NCI-H69 (cell line): ENCODE results near the gene SLC6A3.
"Not testable (repeated sequence)": the region's sequence is repeated elsewhere in the genome, so short reads cannot be mapped to it uniquely, and the experiment has no call there.

Experiments
- DNase-seq: peaks from one replicate; lab custom pipeline; 2025; lab: John Stamatoyannopoulos, UW

SLC6A3 gene

DNA sequence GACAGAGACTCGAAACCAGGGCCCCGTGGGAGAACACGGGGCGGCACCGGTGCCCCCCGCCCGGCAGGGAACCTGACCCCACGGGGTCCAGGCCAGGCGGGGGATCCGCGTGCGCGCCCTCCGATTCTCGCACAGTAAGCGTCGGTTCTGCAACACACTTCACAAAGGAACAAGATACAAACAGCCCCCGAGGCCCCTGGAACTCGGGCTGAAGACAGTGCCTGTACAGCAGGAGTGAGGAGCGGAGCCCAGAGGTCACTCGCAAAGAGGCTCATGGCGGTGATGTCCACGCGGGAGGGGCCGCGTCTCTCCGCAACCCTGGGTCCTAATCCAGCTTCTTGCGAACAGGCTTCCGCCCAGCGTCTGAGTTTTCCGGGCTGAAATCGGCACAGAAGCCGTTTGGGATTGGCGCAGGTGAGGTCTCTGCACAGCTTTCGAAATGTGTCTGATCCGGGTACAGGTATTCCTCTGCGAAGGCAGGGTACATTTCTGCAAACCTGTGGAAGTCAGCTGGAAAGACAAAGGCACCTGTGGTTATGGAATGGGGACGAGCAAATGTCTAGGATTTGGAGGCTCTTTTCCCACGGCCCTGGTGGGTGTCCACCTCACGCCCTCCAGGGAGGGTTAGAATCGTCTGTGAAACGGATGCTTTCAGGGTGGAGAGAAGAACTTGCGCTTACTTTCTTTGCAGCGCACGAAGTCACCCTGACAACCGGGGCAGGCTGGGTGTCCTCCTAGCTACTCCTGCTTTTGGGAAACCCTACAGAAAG is 18.3 kb upstream of the SLC6A3 start:
- no peak for DNase-seq

DNA sequence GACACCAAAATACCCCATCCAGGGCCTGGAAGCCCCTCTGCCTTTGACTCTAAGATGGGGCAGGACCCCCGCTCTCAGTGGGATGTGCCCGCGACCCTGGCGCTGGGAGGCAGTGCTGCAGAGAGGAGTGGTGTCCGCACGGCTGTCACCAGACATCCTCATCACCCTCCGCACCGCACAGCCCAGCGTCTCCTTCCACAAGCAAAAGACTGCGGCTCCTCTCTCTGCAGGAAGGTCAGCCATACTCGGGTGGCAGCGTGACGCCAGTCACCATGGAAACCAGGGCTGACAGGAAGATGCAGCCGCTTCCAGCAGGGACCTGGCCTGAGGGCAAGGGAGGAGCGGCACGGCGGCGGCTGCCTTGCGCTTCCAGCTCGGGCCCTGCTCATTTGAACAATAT is 17.1 kb upstream of the SLC6A3 start:
- DNase-seq, result peak; percentile 45

DNA sequence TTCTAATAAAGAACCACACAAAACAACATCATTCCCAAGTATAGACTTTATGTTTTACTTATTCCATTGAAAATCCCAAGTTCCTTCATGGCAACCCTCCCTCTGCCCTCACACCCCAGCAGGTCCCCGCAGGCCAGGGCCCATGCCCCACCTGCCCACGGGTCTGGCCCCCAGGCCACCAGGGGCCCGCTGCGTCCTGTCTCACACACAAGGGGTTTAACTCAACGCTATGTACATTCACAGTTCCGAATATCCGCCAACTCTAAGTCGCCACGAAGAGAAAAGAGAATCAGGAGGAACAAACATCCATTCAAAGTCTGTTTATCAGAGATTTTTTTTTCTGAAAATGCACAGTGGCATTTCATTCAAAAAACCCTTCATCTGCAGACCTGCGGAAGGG is 16.2 kb upstream of the SLC6A3 start:
- DNase-seq, result no peak

DNA sequence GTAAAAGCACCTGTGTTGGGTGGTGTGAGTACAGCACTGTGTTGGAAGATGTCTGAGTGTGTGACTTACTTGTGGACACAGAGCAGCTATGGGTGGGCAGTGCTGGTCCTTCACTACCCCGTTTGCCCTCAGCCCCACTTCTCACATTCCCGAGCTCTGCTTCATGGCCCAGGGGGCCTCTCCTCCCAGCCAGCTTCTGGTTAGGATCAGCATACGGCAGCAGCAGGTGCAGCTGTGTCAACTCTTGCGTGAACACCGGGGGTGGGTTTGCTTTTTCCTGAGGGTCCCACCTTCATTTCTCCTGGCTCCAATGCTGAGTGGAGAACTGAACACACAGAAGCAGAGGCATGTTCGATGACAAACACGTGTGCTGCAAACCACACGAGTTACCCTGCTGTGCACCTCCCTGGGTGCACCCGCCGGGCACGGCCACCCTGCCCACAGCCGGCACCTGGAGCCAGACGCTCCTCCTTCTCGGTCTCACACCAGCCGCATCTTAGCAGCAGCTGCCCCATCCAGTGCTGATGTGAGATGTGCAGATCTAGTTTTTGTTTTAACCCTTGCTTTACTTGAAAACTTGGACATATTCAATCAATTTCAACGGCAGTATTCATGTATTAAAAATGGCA is 14.9 kb upstream of the SLC6A3 start:
- DNase-seq, result peak; percentile 27

DNA sequence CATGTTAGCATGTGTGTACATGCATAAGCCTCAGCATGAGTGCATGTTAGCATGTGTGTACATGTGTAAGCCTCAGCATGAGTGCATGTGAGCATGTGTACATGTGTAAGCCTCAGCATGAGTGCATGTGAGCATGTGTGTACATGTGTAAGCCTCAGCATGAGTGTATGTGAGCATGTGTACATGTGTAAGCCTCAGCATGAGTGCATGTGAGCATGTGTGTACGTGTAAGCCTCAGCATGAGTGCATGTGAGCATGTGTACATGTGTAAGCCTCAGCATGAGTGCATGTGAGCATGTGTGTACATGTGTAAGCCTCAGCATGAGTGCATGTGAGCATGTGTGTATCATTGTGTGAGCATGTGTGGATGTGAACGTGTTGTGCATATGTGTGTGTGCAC is 14.2 kb upstream of the SLC6A3 start:
- DNase-seq, result not testable (repeated sequence)

- not testable (repeated sequence) for DNase-seq
Observed at GRCh38 chr5:1456110-1456881, 11.1 kb upstream of the SLC6A3 start.

DNA sequence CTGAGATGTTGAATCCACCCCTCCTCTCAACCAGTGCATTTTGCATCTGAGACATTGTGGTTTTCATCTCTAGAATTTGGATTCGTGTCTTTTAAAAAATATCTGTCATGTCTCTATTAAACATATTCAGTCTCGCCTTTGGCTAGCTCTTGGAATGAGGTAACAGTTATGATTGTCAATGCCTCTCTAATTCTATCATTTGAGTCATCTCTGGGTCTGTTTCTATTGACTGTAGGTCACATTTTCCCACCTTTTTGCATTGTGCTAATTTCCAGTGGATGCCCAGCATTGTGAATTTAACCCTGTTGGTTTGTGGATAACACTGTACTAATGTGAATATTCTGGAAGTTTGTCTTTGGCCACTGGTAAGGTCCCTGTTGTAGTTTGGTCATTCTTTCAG is 8.4 kb upstream of the SLC6A3 start:
- no peak for DNase-seq

GRCh38 chr5:1449081-1449630 is 3.9 kb upstream of the SLC6A3 start:
- no peak for DNase-seq

- no peak for DNase-seq
Observed at GRCh38 chr5:1448511-1449011, 3.3 kb upstream of the SLC6A3 start.

DNA sequence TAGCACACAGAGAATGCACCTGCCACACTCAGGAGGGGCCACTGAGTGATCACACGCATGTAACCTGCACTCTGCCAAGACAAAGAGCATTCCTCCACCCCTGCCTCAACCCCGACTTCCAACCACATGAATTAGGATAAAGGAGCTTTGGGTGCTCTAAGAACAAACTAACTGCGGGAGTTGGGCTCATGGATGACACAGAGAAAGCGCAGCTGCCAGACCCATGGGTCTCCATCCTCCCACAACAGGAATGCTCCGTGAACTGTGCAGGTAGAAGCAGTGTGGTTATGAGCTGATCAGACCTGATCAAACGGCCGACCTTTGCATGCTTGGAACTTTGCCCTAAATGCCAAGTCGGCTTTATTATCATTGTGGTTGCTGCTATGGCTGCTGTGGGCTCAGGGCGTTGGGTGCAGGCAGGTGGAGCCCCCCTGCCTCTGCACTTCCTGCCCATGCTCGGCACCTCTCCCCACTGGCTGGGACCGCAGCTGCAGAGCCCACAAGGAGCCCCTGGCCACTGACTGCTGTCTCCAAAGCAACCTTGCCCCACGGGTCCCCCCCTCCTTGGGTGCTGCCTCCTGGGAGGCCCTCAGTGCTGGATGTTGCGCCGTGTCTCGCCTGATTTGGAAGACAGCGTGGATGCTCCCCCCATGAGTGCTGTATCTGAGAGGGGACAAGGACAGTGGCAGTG is 2.6 kb upstream of the SLC6A3 start:
- no peak for DNase-seq

- no peak for DNase-seq
Observed at GRCh38 chr5:1446602-1447343, 1.5 kb upstream of the SLC6A3 start.

DNA sequence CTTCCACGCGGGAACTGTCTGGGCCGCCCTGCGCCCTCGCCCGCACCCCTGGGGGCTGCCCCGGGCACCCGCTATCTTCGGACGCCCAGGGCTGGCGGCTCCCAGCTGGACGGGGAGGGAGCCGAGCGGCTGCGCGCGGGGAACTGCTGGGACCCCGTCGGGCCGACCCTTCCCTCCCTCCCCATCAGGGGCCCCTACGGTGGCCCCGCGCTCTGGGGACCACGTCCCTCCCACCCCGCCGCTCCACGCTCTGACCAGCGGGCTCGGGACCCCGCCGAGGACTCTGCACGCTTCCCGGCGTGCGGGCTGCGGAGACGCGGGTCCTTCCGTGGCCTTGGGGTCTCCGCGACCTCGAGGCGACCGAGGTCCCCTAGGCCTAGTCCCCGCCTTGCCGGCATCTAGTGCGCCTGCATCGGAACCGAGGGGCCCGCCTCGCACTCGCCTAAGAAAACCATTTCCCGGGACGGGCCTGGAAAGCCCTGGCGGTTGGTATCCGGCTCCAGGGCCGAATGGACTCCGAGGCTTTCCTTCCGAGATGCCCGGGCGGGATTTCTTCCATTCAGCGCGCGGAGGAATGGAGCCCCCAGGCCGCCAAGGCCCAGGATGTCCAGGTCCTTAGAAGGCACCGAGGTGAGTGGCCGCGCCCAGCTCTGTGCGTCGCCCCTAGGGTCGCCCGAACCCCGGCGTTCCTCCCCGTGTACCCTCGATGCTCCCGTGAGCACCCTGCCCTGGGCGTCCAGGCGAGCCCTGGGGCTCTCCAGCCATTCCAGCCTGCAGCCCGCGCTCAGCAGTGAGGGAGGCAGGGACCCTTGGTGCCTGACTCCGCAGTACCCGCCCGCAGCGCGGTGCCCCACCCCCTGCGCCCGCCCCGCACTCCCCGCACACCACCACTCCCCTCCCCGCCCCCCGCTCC is 705 bp upstream of the SLC6A3 start:
- no peak for DNase-seq

DNA sequence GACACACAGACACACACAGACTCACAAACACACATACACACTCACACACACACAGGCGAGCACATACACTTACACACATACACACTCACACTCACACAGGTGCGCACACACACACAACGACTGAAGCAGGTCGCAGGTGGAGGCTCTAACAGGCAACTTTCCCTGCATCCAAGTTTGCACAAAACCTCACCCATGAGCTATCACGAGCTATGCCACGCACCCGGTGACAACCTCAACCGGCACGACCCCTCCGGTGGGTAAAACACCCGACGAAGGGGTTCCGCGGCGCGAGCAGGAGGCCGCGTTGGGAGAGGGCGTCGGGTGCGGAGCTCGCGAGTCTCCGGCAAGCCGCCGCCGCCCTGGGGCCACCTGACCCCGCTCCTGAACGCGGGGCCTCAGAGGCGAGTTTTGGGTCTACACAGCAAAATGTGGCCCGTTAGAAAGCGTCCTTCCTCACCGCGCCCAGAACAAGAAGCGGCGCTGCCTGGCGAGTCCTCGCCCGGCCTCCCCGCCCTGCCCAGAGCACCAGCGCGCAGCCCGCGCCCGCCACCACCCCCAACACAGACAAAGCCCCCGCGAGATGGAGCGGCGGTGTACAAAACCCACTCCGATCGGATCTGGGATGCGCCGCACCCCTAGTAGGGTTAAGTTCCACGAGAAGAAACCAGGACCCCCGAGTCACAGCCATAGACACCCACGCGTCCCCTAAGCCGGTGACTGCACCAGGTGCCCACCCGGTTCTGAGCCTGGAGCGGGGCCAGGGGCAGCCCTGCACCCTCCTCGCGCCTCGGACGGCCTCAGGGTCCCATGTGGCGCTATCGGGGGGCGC is 665 bp downstream of the SLC6A3 start:
- peak; percentile 57 for DNase-seq

GRCh38 chr5:1443991-1444360 is 1.3 kb downstream of the SLC6A3 start:
- DNase-seq, result no peak

- no peak for DNase-seq
Observed at GRCh38 chr5:1443171-1443570, 2.1 kb downstream of the SLC6A3 start.

GRCh38 chr5:1442222-1443145 is 2.8 kb downstream of the SLC6A3 start:
- DNase-seq, result no peak

DNA sequence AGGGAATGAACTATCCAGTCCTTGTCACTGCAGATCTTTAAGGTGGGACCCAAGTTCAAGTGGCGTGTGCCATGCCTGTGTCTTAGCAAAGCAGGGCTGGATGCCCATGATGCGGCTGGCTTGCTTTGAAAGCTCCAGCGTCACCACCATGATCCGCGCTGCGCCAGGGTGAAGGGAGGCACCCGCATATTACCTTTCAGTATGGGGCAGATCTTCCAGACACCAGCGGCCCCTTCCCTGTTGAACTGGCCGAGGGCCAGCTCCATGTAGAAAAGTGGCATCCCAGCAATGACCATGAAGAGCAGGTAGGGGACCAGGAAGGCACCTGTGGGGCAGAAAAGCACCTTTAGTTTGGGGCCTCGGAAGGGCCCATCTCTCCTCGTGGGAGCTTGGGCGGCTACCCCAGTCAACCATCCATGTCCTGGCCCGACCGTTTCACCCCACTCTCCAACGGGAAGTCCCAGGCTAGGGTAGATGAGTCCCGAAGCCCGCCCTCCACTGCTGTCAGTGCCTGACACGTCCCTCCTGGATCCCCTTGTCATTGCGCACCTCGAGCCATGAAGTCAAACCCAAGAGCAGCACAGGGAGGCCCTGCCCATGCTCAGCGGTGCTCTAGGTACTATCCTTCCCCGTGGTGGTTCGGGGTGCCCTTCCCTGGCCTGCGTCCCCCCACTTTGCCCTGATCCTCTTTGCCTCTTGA is 3.9 kb downstream of the SLC6A3 start:
- no peak for DNase-seq

DNA sequence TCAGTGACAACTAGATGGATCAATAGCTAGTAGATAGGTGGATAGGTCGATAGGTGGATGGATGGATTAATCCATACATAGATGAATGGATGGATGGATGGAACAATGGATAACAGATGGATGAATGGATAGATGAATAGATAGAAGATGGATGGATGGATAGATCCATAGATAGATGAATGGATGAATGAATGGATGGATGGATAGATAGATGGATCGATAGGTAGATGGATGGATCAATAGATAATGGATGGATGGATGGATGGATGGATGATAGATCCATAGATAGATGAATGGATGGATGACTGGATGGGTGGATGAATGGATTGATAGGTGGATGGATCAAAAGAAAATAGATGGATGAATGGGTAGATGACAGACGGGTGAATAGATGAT is 5.1 kb downstream of the SLC6A3 start:
- no peak for DNase-seq
